GM12878 (cell line): Measurements from ENCODE around the gene TMEM132C. TPM values are rescaled to one million over a fixed set of nuclear protein-coding genes. Genes with fewer than 3 reads are reported as not detected.

Source experiments
- ATAC-seq: fragments of 200-7000 bp; cut with Tn5 transposase; 3 replicates; pipeline ENCODE4 v1.9.1; 2020; ENCODE audit warnings: mild to moderate bottlenecking, moderate library complexity
- BruUV-seq: library from RNA; stranded (reverse); fragments of 400-500 nt; replicated peaks from 2 replicates; lab custom pipeline; 2021; lab: Mats Ljungman, UMichigan
- CTCF ChIA-PET: fragments of 300-600 bp; sonication (Branson Sonifier 250); formaldehyde crosslinking; extraction: SDS; loops from one replicate; lab custom pipeline; 2021; ENCODE audit warnings: inconsistent platforms; lab: Yijun Ruan, JAX
- POLR2A ChIA-PET: fragments of 350-600 bp; formaldehyde crosslinking; extraction: SDS; loops from one replicate; lab custom pipeline; 2021; ENCODE audit warnings: inconsistent platforms; lab: Charles Lee
- RAD21 ChIA-PET: fragments of 300-600 bp; sonication (Branson Sonifier 250); formaldehyde crosslinking; loops from one replicate; lab custom pipeline; 2023; ENCODE audit warnings: antibody characterized with exemption; ENCODE audit not compliant: unreplicated experiment; lab: Charles Lee
- SMC1A ChIA-PET: fragments of 300-600 bp; sonication (Branson Sonifier 250); formaldehyde crosslinking; loops from one replicate; lab custom pipeline; 2023; ENCODE audit not compliant: unreplicated experiment, uncharacterized antibody; lab: Charles Lee
- DNase-seq: peaks from one replicate; pipeline ENCODE4 v3.0.0-alpha.2; 2011; ENCODE audit warnings: low read depth, low spot score
- FAIRE-seq: peaks from 3 replicates; lab custom pipeline; 2011; peaks lifted over from hg19 to GRCh38; lab: Jason Lieb, UNC
- H2AFZ ChIP-seq: 2 replicates; pipeline ENCODE4 v1.6.0; 2011; ENCODE audit warnings: low read depth, low read length, control low read depth; ENCODE audit not compliant: control insufficient read depth
- H3K27ac ChIP-seq: 2 replicates; pipeline ENCODE4 v1.5.1; 2011; ENCODE audit warnings: control low read depth; ENCODE audit not compliant: control insufficient read depth, insufficient read depth
- H3K27me3 ChIP-seq, 2 experiments: replicated peaks in 1 of 2; 2 replicates each; pipeline versions ENCODE4 v1.6.0 to v1.6.1; 2011; ENCODE audit warnings: low read length in 1 of 2; ENCODE audit not compliant: control insufficient read depth in 2 of 2, insufficient read depth in 2 of 2
- H3K36me3 ChIP-seq, 2 experiments: 2 replicates each; pipeline ENCODE4 v1.5.1; 2011; ENCODE audit warnings: low read length in 1 of 2; ENCODE audit not compliant: control insufficient read depth in 2 of 2, insufficient read depth in 2 of 2
- H3K4me1 ChIP-seq: 2 replicates; pipeline ENCODE4 v1.6.1; 2011; ENCODE audit warnings: mild to moderate bottlenecking, low read length, moderate library complexity, mixed read lengths; ENCODE audit not compliant: control insufficient read depth, insufficient read depth
- H3K4me2 ChIP-seq: 2 replicates; pipeline ENCODE4 v1.6.0; 2011; ENCODE audit warnings: control low read depth; ENCODE audit not compliant: control insufficient read depth, insufficient read depth
- H3K4me3 ChIP-seq: fragments of 200-600 bp; sonication (generic); 2 replicates; pipeline ENCODE4 v1.5.1; 2016
- H3K79me2 ChIP-seq: 2 replicates; pipeline ENCODE4 v1.6.0; 2011; ENCODE audit warnings: low read length; ENCODE audit not compliant: control insufficient read depth, insufficient read depth
- H3K9ac ChIP-seq: 2 replicates; pipeline ENCODE4 v1.8.0; 2011; ENCODE audit warnings: low read length, control low read depth, mixed read lengths; ENCODE audit not compliant: control insufficient read depth, insufficient read depth
- H3K9me3 ChIP-seq: replicated peaks from 3 replicates; pipeline ENCODE4 v1.5.1; 2011; ENCODE audit warnings: mild to moderate bottlenecking, low read length; ENCODE audit not compliant: control insufficient read depth, insufficient read depth
- H4K20me1 ChIP-seq: 2 replicates; pipeline ENCODE4 v1.6.0; 2011; ENCODE audit not compliant: control insufficient read depth, insufficient read depth
- GABPA ChIP-seq: IDR thresholded peaks from 2 replicates; pipeline ENCODE4 v1.6.1; 2014; ENCODE audit warnings: antibody characterized with exemption, low read depth, mild to moderate bottlenecking, inconsistent platforms
- HDAC2 ChIP-seq: fragments of 200-600 bp; sonication (generic); IDR thresholded peaks from 2 replicates; pipeline ENCODE4 v1.6.1; 2017
- SMARCA5 ChIP-seq: fragments of 450-650 bp; IDR thresholded peaks from 2 replicates; pipeline ENCODE4 v1.6.1; 2017; ENCODE audit warnings: mild to moderate bottlenecking
- SMC3 ChIP-seq: IDR thresholded peaks from 2 replicates; pipeline ENCODE4 v1.6.1; 2011; ENCODE audit warnings: low read length, improper control_type of control experiment, borderline replicate concordance
- SREBF1 ChIP-seq: IDR thresholded peaks from 2 replicates; pipeline ENCODE4 v1.6.1; 2012; ENCODE audit warnings: mild to moderate bottlenecking, low read length
- YBX1 ChIP-seq: fragments of 450-650 bp; IDR thresholded peaks from 2 replicates; pipeline ENCODE4 v1.6.1; 2016; ENCODE audit warnings: antibody characterized with exemption
- WGBS: methylation state at CpG from one replicate; pipeline ENCODE4 v1.1.6; 2016; ENCODE audit warnings: low lambda C conversion rate; ENCODE audit not compliant: insufficient replicate concordance, insufficient coverage; ENCODE audit errors: missing lambda C conversion rate; 5-methylcytosine and 5-hydroxymethylcytosine counted together
- in situ Hi-C: fragments of 300-500 bp; cut with MboI; formaldehyde crosslinking; loops from 9 replicates; pipeline ENCODE4 v1.14.3; 2018; ENCODE audit warnings: mixed read lengths
- intact Hi-C: fragments of 100-400 bp; cut with micrococcal nuclease; formaldehyde crosslinking; loops from one replicate; pipeline ENCODE4 v1.14.2; 2022; ENCODE audit not compliant: unreplicated experiment
- polyA plus RNA-seq, 11 experiments: library from polyadenylated mRNA; depleted of rRNA in 4 of 11; unstranded in 6 of 11; stranded (reverse) in 5 of 11; fragments of >200 nt; fragmentation: Nextera tagmentation in 4 of 11; fragmentation: Illumina TruSeq in 1 of 11; extraction: Ambion mirVana in 4 of 11; extraction: Trizol in 1 of 11; gene quantifications; 1 replicate in 1 of 11; 2 replicates in 10 of 11; pipeline versions ENCODE4 v1.2.1 to v1.2.3, GENCODE V29; 2011 to 2016; ENCODE audit warnings: inconsistent platforms in 2 of 11, missing spikeins in 2 of 11, low read depth in 1 of 11
- total RNA-seq, 4 experiments: library from RNA; depleted of rRNA in 3 of 4; stranded (reverse); fragments of >200 nt in 3 of 4; fragmentation: Illumina TruSeq in 1 of 4; extraction: Trizol in 1 of 4; gene quantifications; 2 replicates each; pipeline versions ENCODE4 v1.2.1 to v1.2.3, GENCODE V29; 2013 to 2021
- TF ChIP-seq, protein P1 (sequence below): IDR thresholded peaks from 2 replicates; pipeline ENCODE4 v1.6.1; 2011; ENCODE audit warnings: mild to moderate bottlenecking, low read depth, low read length, moderate library complexity; ENCODE audit not compliant: insufficient replicate concordance

Gene TMEM132C
- total and polyA plus RNA-seq, 10 of the 15 experiments (the other 5 are each of a cell fraction or from before 2014, with no cell fraction given), result not detected

DNA sequence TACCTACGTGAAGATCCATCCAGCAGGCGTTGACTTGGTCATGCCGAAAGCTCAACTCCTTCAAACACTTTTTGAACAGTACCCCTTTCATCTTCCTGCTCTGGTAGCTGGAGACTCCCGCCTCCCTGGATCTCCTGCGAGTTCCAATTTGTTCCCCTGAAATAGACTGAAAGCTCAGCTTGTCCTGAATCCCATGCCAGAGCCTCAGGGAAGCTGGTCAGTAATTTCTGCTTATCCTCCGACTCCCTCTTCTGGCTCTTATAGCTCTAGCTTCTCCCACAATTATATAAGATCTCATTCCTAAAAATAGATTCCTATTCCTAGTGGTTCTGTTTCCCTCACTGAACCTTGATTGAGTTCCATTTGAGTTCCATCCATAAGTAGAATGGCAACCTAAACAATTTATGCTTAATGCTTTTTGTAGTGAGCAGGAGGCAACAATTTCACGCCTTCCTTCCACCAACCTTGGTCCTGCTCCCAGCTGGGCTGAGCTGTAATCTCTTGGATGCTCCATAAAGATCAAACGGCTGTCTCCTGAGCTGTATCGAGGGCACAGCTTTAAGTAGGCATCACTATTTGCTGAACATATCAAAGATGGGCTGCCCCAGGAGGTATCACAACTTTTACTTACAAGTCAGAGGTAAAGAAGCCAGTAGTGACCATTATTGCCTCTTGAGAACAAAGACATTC lies 8.0 kb upstream of the TMEM132C start:
- Histone ChIP-seq H3K27me3 (no peaks in the 10 kb centered on the region), H3K36me3 (no peaks in the 10 kb centered on the region), H3K9me3 (no peaks in the 10 kb centered on the region)
- TF ChIP-seq, protein P1, sequence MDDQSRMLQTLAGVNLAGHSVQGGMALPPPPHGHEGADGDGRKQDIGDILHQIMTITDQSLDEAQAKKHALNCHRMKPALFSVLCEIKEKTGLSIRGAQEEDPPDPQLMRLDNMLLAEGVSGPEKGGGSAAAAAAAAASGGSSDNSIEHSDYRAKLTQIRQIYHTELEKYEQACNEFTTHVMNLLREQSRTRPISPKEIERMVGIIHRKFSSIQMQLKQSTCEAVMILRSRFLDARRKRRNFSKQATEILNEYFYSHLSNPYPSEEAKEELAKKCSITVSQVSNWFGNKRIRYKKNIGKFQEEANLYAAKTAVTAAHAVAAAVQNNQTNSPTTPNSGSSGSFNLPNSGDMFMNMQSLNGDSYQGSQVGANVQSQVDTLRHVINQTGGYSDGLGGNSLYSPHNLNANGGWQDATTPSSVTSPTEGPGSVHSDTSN, result no peak
- TF ChIP-seq SMC3 (no peak), GABPA (no peak), HDAC2 (no peak), SREBF1 (no peak), YBX1 (no peak), SMARCA5 (no peak)
- TF ChIP-seq, all 136 proteins: peak for 0
- ChIA-PET RAD21 (interaction anchor here (0.8 to 3.7 kb wide), 6 partner anchors 41 to 1755 kb away, joined by 4 to 17 read pairs (median 6); no protein-coding TSS in a partner anchor), CTCF (interaction anchor here (0.7 to 2.2 kb wide), 21 partner anchors 8 to 1773 kb away, joined by 3 to 26 read pairs (median 4); no protein-coding TSS in a partner anchor), SMC1A (interaction anchor here (0.8 to 1.6 kb wide), 7 partner anchors 11 to 1755 kb away, joined by 3 to 9 read pairs (median 4); no protein-coding TSS in a partner anchor), POLR2A (no interaction called here)
- no peak overlapping the region for H3K4me2 ChIP-seq
- H3K79me2 ChIP-seq, result no peaks in the 10 kb centered on the region
- H4K20me1 ChIP-seq, result no peaks in the 10 kb centered on the region
- intact Hi-C loops (loop anchor here (1.0 kb wide), 2 partner anchors 129 to 1652 kb away; no protein-coding TSS in a partner anchor), in situ Hi-C loops (loop anchor here (10.0 kb wide), 1 partner anchor 1656 kb away; no protein-coding TSS in a partner anchor)
- no TSS peak for BruUV-seq
- no peak for ATAC-seq
- no peak overlapping the region for H3K27ac ChIP-seq
- 38% methylated on average over 9 of the region's 9 CpGs for WGBS
- H3K4me1 ChIP-seq, result no peaks in the 10 kb centered on the region
- H3K9ac ChIP-seq, result no peak overlapping the region
- H3K4me3 ChIP-seq, result no peak overlapping the region
- no peak overlapping the region for H2AFZ ChIP-seq
- no peak for FAIRE-seq
- DNase-seq, result no peak
